GM23338 (cell line): Measurements from ENCODE around the gene PRSS50.

Experiments used
- EZH2 ChIP-seq: fragments of 200-600 bp; sonication (generic); IDR thresholded peaks from one replicate; pipeline ENCODE4 v1.8.0; 2017; ENCODE audit warnings: antibody characterized with exemption, mild to moderate bottlenecking, low read depth; ENCODE audit not compliant: unreplicated experiment
- JUNB ChIP-seq: IDR thresholded peaks from one replicate; pipeline ENCODE4 v1.6.1; 2016; ENCODE audit warnings: antibody characterized with exemption; ENCODE audit not compliant: unreplicated experiment
- POLR2AphosphoS5 ChIP-seq: IDR thresholded peaks from 2 replicates; pipeline ENCODE4 v1.6.1; 2016; ENCODE audit warnings: antibody characterized with exemption, low read depth
- TF ChIP-seq, protein P1 (sequence below), 2 experiments: fragments of 200-600 bp in 1 of 2; sonication (generic) in 1 of 2; conservative IDR thresholded peaks; 2 replicates each; pipeline versions ENCODE4 v1.5.1 to v1.6.1; 2016 to 2017; ENCODE audit warnings: antibody characterized with exemption in 2 of 2, low read depth in 2 of 2, mild to moderate bottlenecking in 2 of 2, moderate library complexity in 1 of 2
- TF ChIP-seq, protein P2 (sequence below): IDR thresholded peaks from one replicate; pipeline ENCODE4 v1.6.1; 2018; ENCODE audit warnings: antibody characterized with exemption; ENCODE audit not compliant: unreplicated experiment

DNA sequence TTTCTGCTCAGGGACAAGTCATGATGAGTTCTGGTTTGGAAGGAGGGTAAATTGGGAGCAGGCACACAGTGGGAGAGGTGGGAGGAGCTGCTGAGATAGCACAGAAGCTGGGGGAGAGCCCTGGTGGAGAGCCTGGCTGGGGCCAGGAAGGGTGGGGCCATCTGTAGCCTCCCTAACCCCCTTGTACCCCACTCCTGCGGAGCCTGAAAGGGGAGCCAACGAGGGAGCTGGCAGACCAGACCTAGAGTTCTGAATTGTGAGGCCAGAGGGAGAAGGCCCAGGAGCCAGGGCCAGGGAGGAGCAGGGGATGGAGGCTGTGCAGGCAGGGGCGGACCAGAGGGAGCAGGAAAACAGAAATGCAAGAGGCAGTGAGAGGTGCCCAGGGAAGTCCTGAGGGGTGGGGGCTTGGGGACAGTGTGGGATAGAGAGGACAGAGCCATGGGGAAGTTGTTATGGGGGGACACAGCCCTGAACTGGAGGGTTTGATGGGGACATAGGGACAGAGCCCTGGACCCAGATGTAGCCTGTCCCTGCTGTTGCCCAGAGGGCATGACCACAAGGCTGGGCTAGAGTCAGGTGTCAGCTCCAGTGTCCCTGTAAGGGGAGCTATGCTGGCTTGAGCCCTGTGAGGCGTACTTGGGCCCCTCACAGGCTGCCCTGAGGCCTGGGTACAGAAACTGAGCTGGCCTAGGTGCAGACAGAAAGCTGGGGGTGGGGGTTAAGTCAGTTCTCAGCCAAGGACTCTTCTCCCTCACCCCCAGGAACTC, 15.2 kb downstream of the PRSS50 start:
- TF ChIP-seq, protein P1, sequence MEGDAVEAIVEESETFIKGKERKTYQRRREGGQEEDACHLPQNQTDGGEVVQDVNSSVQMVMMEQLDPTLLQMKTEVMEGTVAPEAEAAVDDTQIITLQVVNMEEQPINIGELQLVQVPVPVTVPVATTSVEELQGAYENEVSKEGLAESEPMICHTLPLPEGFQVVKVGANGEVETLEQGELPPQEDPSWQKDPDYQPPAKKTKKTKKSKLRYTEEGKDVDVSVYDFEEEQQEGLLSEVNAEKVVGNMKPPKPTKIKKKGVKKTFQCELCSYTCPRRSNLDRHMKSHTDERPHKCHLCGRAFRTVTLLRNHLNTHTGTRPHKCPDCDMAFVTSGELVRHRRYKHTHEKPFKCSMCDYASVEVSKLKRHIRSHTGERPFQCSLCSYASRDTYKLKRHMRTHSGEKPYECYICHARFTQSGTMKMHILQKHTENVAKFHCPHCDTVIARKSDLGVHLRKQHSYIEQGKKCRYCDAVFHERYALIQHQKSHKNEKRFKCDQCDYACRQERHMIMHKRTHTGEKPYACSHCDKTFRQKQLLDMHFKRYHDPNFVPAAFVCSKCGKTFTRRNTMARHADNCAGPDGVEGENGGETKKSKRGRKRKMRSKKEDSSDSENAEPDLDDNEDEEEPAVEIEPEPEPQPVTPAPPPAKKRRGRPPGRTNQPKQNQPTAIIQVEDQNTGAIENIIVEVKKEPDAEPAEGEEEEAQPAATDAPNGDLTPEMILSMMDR (conservative IDR thresholded peaks at IDR 0.05; ENCODE audit: low read depth in 2 of 2): no peak
- no peak for TF ChIP-seq POLR2AphosphoS5
- no peak for TF ChIP-seq EZH2
- TF ChIP-seq JUNB: no peak
- TF ChIP-seq, protein P2, sequence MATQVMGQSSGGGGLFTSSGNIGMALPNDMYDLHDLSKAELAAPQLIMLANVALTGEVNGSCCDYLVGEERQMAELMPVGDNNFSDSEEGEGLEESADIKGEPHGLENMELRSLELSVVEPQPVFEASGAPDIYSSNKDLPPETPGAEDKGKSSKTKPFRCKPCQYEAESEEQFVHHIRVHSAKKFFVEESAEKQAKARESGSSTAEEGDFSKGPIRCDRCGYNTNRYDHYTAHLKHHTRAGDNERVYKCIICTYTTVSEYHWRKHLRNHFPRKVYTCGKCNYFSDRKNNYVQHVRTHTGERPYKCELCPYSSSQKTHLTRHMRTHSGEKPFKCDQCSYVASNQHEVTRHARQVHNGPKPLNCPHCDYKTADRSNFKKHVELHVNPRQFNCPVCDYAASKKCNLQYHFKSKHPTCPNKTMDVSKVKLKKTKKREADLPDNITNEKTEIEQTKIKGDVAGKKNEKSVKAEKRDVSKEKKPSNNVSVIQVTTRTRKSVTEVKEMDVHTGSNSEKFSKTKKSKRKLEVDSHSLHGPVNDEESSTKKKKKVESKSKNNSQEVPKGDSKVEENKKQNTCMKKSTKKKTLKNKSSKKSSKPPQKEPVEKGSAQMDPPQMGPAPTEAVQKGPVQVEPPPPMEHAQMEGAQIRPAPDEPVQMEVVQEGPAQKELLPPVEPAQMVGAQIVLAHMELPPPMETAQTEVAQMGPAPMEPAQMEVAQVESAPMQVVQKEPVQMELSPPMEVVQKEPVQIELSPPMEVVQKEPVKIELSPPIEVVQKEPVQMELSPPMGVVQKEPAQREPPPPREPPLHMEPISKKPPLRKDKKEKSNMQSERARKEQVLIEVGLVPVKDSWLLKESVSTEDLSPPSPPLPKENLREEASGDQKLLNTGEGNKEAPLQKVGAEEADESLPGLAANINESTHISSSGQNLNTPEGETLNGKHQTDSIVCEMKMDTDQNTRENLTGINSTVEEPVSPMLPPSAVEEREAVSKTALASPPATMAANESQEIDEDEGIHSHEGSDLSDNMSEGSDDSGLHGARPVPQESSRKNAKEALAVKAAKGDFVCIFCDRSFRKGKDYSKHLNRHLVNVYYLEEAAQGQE: no peak
